ENCODE measurements around the gene KIF15.

KIF15 gene

DNA sequence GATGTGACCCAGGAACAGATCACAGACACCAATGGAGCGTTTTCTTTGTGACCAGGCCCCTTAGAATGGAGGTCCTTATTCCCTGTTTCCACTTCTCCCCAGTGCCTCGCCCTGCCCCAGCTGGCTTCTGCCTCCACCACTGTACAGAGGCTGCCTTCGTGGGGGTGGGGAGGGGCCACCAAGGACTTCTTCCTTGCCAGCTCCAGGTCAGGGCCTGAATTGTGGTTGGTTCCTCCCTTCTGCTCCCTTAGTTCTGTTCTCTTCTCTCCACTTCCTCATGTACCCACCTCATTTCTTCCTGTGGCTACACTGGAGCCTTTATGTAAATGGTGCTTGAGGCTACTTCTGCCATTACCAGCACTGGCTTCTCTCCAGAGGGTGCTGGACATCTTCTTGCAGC, 129.3 kb downstream of the KIF15 start:
- no peak for DNase-seq (ENCODE audit: low read depth)
- no peak overlapping the region for H3K4me3 ChIP-seq (ENCODE audit: low read depth, low read length)
- TF ChIP-seq, protein P1, sequence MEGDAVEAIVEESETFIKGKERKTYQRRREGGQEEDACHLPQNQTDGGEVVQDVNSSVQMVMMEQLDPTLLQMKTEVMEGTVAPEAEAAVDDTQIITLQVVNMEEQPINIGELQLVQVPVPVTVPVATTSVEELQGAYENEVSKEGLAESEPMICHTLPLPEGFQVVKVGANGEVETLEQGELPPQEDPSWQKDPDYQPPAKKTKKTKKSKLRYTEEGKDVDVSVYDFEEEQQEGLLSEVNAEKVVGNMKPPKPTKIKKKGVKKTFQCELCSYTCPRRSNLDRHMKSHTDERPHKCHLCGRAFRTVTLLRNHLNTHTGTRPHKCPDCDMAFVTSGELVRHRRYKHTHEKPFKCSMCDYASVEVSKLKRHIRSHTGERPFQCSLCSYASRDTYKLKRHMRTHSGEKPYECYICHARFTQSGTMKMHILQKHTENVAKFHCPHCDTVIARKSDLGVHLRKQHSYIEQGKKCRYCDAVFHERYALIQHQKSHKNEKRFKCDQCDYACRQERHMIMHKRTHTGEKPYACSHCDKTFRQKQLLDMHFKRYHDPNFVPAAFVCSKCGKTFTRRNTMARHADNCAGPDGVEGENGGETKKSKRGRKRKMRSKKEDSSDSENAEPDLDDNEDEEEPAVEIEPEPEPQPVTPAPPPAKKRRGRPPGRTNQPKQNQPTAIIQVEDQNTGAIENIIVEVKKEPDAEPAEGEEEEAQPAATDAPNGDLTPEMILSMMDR (IDR thresholded peaks at IDR 0.05; ENCODE audit: control insufficient read depth, extremely low read depth, insufficient read depth) = no peak

GRCh38 chr3:44892689-44893088, 131.1 kb downstream of the KIF15 start:
- TF ChIP-seq, protein P1 (IDR thresholded peaks at IDR 0.05; ENCODE audit: control insufficient read depth, extremely low read depth, insufficient read depth) = no peak
- H3K4me3 ChIP-seq (ENCODE audit: low read depth, low read length) = no peak overlapping the region
- DNase-seq (ENCODE audit: low read depth) = no peak

DNA sequence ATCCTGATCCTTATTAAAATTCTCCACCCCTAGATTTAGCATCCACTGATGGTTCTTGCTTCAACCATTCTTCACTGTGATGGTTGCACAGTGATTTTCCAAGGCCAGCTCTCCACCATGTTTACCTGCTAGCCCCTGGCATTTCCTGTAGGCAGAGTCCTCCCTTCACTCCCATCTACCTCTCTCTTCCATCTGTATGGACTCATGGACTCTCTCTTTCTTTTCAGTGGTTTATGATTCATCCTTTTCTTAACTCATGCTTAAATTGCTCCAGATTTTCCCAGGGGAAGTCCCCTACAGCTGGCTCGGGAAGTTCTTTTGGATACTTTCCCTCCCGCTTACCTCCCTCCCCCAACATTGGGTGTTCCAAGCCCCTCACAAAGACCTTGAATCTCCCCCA, 131.5 kb downstream of the KIF15 start:
- TF ChIP-seq, protein P1 (IDR thresholded peaks at IDR 0.05; ENCODE audit: control insufficient read depth, extremely low read depth, insufficient read depth) = no peak
- DNase-seq (ENCODE audit: low read depth) = no peak
- no peak overlapping the region for H3K4me3 ChIP-seq (ENCODE audit: low read depth, low read length)

GRCh38 chr3:44894485-44894884, 132.9 kb downstream of the KIF15 start:
- TF ChIP-seq, protein P1 (IDR thresholded peaks at IDR 0.05; ENCODE audit: control insufficient read depth, extremely low read depth, insufficient read depth) = no peak
- no peak overlapping the region for H3K4me3 ChIP-seq (ENCODE audit: low read depth, low read length)
- DNase-seq (ENCODE audit: low read depth) = no peak

GRCh38 chr3:44896440-44896839, 134.8 kb downstream of the KIF15 start:
- TF ChIP-seq, protein P1 (IDR thresholded peaks at IDR 0.05; ENCODE audit: control insufficient read depth, extremely low read depth, insufficient read depth) = no peak
- DNase-seq (ENCODE audit: low read depth) = no peak
- H3K4me3 ChIP-seq (ENCODE audit: low read depth, low read length) = no peak overlapping the region

DNA sequence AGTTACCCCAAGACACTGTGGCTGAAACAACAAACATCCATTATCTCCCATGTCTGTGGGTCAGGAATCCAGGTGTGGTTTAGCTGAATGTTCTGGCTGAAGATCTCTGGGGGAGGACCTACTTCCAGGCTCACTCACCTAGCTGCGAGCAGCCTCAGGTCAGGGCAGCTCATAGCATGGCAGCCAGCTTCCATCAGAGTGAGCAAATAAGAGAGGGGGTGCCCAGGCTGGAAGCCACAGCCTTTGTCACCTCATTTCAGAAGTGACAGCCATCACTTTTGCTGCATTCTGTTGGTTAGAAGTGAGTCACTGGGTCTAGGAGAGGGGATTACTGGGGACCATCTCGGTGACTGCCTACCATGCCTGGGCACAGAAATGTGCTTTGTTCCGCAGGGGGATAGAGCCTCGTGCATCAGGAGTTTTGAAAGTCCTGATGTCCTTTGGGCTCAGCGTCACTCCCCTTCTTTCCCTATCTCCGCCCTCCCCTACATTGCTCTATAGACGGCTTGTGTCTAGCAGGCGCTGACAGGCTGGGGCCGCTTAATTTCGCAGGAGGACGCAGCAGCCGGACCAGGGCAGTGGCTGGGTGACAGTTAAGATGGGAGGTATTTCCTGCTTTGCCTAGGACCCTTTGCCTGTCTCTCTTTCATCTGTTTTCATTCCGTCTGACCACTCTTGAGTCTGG, 138.2 kb downstream of the KIF15 start:
- DNase-seq (ENCODE audit: low read depth) = no peak
- TF ChIP-seq, protein P1 (IDR thresholded peaks at IDR 0.05; ENCODE audit: control insufficient read depth, extremely low read depth, insufficient read depth) = no peak
- H3K4me3 ChIP-seq (ENCODE audit: low read depth, low read length) = no peak overlapping the region

GRCh38 chr3:44902628-44903027, 141.0 kb downstream of the KIF15 start:
- H3K4me3 ChIP-seq (ENCODE audit: low read depth, low read length) = no peak overlapping the region
- TF ChIP-seq, protein P1 (IDR thresholded peaks at IDR 0.05; ENCODE audit: control insufficient read depth, extremely low read depth, insufficient read depth) = no peak
- no peak for DNase-seq (ENCODE audit: low read depth)

All from LNCaP clone FGC (cell line).